HG03159 (cell line): ENCODE results near the gene RPL38.
"Not testable (repeated sequence)": the region's sequence is repeated elsewhere in the genome, so short reads cannot be mapped to it uniquely, and the experiment has no call there.

Experiments
- ATAC-seq: cut with Tn5 transposase; IDR thresholded peaks from one replicate; pipeline ENCODE4 v1.9.1; 2021; ENCODE audit warnings: mild to moderate bottlenecking, moderate library complexity; ENCODE audit not compliant: unreplicated experiment

Gene RPL38

DNA sequence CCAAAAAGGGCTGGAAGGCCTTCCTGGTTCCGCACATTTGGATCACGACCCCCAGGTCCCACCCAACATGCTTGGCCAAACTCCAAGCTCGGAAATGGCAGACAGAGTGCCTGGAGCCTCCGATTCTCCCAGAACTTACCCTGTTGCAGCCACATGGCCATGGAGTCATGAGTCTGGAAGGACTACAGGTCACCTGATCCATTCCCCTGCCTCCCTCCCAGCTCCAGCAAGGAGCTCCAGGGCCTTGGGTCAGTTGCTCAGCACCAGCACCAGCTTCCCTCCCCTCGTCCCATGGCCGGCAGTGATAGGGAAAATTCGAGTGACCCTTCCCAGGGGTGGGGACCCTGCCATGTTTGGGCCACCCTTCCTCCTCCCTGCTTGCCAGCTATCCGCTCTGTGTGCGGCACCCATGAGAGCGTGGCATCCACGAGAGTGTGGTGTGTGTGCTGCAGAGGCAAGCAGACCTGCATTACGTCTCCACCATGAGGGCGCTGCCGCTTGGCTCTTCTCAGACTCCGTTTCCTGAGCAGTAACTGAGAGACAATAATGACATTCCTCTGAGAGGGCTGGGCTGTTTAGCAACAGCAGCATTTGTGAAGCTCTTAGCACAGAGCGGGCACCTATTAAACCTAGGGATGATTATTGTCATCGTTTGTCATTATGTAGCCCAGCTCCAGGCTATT, 21.3 kb upstream of the RPL38 start:
- ATAC-seq: no peak

DNA sequence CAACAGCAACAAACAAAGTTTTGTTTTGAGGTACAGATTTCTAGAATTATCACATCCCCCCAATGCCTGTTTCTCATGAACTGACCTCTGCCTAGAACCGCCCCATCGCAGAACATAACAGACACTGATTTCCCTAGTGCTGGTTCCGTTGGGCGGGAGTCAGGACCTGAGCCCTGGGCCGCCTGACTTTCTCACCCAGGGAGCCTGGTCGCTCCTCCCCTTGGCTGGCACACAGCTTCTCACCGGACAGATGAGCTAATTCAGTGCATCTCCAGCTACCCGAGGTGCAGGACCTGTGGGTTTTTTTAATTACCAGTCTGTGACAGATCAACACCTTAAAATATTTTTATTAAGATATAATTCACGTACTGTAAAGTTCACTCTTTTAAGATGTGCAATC, 20.1 kb upstream of the RPL38 start:
- no peak for ATAC-seq

DNA sequence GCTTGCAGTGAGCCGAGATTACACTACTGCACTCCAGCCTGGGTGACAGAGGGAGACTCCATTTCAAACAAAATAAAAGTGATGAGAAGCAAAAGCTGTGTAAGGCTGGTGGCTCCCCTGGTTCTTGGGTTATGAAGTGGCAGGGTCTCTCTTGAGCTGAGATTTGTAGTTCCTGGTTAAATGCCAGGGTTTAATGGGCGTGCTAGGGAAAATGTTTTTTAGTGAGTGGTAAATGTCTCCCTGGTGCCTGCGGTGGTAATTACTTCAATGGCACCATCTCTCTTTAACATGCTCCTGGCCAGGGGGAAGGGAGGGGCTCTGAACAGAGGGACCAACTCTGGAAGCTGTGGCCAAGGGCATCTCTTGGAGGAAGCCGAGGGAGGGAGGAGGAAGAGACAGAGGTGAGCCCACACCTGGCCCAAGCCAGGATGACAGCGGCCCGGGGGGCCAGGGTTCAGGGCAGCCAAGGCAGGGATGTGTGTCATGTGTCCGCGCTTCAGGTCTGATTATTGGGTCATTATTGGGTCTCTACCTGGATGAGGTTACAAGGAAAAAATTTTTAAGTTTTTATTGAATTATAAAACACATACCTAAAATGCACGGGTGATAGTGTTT, 17.8 kb upstream of the RPL38 start:
- no peak for ATAC-seq

DNA sequence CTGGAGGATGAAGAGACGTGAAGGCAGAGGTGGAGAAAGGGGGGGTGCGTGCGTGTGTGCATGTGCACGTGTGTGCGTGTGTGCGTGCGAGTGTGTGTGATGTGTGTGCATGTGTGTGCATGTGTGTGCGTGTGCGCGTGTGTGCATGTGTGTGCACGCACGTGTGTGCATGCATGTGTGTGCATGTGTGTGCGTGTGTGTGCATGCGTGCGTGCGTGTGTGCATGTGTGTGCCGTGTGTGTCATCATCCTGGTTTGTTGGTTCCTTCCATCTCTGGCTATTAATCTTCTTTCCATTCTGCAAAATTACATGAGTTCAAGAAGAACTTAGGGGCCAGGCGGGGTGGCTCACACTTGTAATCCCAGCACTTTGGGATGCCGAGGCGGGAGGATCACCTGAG, 17.0 kb upstream of the RPL38 start:
- ATAC-seq: no peak

DNA sequence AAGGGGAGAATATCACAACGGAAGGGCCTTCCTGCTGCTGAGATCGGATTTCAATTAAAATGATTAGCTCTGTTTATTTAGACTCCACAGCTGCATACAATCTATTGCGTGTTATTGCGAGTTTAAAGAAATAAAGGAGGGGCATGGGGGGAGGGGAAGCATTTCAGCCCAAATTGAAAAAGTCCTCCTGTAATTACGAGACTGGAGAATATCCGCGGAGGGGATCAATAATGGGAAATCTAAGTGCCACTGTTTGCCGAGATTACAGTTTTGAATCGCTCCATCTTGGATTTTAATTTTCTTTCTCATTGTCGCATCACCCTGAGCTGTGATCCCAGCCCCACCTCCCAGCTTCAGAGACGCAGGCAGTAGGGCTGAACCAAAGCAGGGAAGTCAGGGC, 15.7 kb upstream of the RPL38 start:
- no peak for ATAC-seq

DNA sequence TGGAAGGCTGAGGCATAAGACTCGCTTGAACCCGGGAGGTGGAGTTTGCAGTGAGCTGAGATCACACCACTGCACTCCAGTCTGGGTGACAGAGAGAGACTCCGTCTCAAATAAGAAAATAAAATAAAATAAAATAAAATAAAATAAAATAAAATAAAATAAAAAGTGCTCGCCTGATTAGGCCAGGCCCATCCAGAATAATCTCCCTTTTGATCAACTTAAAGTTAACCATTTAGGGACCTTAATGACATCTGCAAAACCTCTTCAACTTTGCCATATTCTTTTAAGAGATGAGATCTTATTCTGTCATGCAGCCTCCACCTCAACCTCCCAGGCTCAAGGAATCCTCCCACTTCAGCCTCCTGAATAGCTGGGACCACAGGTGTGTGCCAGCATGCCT, 14.8 kb upstream of the RPL38 start:
- not testable (repeated sequence) for ATAC-seq

DNA sequence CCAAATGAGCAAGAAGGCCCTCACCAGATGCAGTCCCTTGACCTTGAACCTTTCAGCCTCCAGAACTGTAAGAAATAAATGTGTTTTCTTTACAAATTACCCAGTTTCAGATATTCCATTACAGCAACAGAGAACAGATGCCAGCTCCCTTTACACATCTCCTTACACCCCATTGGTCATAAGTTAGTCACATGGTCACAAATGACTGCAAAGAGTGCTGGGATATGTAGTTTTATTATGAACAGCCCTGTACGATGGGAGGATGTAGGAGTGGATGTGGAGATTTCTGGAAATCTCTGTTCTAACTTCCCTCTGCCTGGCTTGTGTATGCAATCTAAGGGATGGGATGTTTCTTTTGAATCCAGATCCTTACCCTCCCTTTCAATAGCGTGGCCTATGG, 13.3 kb upstream of the RPL38 start:
- no peak for ATAC-seq

DNA sequence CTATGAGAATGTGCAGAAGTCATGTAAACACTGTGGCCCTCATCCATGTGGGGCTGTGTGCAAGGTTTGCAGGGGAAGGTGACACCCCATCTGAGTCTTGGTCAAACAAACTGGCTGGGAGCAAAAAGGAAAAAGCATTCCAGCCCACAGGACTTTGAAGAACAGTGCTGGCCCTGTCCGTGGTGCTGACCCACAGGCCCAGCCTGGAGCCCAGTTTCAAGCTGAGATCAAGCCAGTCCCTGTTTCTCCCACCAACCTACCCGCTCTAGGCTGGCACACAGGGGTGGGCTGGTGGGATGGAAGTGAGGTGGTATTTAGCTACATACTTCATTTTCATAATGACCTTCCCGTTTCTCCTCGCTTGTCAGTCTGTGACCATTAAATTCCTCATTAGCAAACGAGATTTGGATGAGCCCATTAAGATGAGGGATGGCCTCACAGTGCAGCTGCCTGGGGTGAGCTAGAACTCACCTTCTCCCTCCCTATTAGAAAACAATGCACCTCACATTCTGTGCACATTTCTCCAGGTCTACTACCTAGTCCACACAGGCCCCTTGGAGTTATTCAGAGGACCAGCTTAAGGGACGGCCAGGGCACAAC, 12.6 kb upstream of the RPL38 start:
- no peak for ATAC-seq

DNA sequence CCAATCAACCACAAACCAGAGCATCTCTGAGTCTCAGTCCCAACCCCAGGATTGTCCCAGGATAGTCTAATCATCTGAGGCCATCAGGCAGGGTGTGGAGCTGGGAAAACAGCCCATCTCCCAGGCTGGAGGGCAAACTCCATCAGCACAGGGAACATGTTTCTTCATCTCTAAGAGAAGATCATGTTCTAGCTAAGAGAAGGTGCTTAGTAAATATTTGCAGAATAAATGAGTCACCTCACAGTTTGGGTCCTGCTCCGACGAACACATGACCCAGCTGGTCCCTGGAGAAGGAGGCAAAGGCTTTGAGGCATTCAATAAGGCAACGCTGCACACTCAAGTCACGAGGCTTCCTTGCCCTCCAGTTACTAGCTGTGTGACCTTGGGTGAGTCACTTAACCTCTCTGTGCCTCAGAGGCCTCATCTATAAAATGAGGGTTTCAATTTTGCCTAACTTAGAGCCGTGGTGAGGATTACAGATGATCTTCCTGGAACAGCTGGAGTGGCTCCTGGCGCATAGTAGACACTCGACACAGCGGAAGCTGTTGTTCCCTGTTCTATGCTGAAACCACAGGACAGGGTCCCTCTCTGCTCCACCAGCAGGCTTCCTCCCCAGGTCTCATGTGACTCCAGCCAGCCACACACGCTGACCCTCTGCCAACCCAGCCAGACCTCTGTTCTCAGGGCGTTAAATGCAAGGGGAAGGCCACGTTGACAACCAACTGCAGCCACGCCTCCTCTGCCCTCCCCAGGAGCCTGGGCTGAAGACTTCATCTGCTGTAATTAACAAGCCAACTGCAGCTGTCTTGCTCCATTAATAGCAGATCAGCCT, 10.3 kb upstream of the RPL38 start:
- ATAC-seq: no peak

DNA sequence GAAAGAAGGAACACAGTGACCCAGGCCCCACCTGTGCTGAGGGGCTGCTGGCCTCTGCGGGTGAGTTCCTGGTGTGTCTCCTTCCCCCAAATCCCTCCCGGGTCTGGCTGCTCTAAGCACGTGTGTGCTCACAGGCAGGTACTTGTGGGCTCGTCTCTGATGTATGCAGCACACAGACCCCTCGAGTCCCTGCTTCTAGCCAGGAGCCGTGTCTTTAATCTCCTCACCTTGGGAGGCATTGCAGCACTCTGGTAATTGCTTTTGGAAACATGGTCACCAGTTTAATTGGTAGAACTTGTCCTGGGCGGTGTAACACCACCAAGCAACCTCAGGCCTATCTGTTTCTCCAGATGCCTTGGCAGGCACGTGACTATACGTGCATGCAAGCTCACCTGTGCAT, 8.8 kb upstream of the RPL38 start:
- ATAC-seq: no peak

DNA sequence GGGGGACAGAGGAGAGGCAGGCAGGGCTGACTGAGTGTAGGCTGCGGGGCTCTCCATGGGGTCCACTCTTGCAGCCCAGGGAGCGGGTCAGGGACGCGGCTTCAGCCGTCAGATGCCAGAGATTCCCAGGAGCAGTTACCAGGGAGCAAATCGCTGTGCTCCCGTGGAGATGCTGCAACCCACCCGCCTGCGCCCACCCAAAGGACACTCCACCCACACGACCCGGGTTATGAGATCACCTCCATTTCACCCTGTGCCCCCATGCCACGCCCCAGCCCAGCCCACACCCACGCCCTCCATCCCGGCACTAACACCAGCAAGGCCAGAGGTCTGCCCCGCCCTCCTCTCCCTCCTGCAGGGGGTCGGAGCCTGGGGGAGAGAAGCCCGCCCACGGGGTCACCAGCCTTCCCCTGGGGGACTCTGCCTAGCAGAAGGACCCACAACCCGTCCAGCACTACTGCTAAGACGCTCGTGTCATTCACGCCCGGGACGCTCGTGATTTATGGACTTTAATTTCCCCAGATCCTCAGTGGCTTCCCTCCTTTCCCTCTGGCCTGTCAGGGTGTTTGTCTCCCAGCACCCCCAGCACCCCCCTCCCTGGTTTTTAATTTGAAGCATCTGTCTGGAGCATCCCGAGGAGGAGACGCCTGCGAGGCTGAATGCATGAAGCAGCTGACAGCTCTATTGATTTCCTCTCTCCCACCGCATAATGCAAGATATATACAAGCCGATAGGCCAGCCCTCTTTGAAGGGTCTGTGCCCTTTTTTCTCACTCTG, 6.7 kb upstream of the RPL38 start:
- no peak for ATAC-seq

DNA sequence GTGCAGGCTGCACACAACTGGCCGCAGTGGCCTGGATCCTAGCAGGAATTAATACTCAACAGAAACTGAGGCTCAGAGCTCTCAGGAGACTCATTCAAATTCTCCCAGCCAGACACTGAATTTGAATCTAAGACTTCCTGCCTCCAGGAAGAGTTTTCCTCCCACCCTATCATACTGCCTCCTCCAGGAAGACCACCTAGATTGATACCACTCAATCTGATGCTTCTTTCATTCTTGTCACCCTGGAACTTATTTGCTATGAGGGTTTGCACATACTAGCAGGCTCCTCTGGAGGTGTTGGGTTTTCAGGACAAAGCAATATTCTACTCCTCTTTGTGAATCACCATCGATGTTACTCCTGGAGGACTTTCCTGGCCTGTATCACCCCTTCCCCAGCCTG, 5.7 kb upstream of the RPL38 start:
- no peak for ATAC-seq

DNA sequence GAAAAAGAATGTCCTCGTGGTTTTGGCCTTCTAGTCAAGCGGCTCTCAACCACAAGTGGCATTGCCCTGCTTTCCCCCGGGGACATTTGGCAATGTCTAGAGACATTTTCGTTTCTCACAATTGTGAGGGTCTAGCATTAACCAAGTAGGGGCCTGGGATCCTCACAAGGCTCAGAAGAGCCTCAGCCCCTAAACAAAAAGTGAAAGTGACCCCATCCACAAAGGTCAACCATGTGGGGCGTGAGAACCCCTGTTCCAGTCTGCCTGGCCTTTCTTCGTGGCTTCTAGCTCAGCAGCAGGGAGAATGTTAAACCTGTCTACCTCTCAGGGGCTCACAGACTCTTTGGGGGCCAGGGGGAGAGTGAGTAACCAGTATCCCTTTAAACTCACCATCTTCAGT, 4.8 kb upstream of the RPL38 start:
- ATAC-seq: no peak

DNA sequence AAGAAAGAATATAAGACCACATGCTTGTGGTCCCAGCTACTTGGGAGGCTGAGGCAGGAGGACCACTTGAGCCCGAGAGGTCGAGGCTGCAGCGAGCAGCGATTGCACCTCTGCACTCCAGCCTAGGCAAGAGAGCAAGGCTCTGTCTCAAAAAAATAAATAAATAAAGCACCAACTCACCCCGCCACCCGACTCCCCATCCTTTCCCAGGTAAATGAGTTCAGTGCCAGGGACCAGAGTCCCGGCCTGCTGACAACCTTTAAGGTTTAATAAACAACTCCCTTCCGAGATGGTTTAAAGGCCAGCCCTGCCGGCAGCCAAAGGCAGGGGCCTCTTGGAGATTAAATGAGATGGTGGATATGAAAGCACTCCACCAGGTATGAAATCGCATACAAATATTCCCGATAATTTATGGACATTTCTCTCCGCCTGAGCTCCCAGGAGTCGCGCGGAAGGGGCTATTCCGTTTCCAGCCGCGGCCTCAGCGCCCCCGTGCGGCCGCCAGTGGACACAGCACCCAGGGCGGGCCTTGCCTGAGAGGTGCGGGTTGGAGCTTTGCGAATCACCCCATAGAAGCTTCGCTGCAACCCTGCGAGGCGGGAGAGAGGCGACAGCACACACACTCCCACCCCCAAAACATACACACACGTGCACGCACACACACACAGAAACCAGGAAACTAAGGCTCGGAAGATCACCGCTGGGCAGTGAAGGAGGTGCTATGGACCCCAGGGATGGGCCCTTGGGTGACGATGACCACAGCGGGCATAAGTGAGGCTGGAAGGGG, 4.0 kb upstream of the RPL38 start:
- ATAC-seq: no peak

DNA sequence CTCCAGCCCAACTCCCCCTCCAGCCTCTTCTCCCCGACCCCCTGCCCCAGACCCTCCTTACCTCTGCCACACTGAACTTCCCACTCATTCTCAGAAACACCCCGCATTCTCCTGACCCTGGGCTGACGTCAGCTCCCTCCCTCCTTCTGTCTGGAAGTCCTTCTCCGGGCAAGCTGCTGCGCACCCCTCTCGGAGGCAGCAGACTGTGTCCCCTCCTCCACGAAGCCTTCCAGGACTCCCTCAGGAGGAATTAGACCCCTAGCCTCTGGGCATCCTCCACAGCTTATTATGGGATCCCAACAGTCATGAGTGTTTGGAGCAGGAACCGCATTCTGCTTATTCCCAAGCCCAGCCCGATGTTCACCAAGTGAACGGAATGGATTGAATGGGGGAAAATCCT, 3.4 kb upstream of the RPL38 start:
- no peak for ATAC-seq

DNA sequence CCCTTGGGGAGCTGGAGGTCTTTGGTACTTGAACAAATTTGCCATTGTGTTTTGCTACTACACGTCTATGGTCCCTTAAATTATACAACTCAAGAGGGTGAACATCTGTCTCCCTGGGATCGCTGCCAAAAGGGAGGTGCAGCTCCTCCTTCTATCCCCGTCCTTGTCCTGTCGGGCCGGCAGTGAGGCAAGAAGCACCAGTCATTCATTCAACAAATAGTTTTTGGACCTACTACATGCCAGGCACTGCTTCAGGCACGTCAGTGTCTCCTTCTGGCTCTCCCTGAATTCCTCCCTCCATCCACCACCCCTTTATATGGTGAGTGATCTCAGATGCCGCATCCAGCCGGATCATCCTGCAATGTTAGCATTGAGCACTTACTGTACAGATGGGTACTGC, 2.2 kb upstream of the RPL38 start:
- ATAC-seq: no peak

DNA sequence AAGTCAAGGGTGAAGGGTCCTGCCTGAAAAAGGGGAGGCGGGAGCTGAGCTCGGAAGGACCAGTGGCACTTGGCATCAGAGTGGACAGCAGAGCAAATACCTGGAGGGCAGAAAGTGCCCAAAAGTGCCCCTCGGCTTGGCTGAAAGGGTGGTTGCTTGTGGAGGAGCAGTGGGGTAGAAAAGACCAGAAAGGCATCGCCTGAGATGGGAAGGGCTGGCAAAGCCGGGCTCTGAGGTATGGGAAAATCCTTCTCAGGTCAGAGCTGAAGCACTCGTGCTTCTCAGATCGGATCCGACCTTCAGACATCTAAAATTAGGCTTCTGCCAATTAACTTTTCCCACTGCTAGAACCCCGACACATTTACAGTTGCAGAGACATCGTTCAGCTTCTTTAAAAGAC, 1.5 kb upstream of the RPL38 start:
- ATAC-seq: no peak

DNA sequence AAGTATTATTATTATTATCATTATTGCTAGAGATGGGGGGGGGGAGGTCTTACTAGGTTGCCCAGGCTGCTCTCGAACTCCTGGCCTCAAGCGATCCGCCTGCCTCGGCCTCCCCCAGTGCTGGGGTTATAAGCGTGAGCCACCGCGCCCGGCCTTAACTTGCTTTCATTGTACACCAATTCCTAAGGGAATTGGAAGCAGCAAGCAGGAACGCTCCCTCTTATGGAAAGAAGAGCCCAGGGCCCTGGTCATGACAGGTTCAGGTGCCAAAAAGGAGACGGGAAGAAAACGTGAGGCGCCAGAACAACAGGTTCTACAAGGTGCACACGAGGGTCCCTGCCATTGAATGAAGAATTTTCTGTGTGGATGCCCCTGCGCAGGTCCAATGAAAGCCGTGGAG, 540 bp upstream of the RPL38 start:
- ATAC-seq: no peak

DNA sequence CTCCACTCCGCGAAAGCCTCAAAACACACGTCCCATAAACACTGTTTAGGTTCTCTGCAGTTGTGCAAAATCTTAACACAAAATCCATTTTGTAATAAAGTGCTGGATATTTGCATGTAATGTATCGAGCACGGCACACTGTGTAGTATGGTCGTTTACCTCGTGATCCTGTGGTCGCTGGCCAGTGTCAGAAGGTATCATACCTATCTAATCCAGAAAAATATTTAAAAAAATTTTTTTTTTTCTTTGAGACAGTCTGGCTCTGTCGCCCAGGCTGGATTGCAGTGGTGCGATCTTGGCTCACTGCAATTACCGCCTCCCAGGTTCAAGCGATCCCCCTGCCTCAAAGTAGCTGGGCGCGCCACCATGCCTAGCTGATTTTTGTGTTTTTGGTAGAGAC, 996 bp downstream of the RPL38 start:
- no peak for ATAC-seq

DNA sequence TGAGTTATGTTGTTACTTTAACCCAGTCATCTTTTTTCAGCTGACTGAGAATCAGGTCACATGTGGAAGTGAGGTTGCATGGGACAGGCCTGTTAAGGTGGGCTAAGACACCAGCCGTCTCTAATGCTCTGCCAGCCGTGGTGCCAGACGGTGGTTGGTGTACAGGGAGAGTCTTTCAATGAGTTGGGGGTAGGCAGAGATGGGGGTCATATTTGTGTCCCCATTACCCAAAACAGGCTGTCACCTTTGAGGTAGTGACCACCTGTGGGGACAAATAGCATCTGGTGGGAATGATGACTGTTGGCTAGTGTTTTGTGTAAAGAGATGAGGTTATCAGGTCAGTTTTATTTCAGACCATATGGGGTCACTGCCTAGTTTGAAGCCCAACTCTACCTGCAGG, 1.8 kb downstream of the RPL38 start:
- ATAC-seq: no peak
